Measurements from ENCODE around the gene ENOX1. TPM values are rescaled to one million over a fixed set of nuclear protein-coding genes. Genes with fewer than 3 reads are reported as not detected.

The ENOX1 gene
- total and polyA plus RNA-seq, 9 of the 15 experiments (the other 6 are each of a cell fraction or from before 2014, with no cell fraction given) = not detected

GRCh38 chr13:43408274-43408673 lies 378.5 kb downstream of the ENOX1 start:
- BruUV-seq (replicated peaks) = no TSS peak
- no peaks in the 10 kb centered on the region for H3K36me3 ChIP-seq (ENCODE audit: control insufficient read depth, insufficient read depth, low read length)
- H3K9me1 ChIP-seq (ENCODE audit: control insufficient read depth, insufficient read depth, low read length) = no peaks in the 10 kb centered on the region
- H2AFZ ChIP-seq (ENCODE audit: low read depth, low read length) = no peak overlapping the region
- H3K4me1 ChIP-seq (replicated peaks in 1 of 2; ENCODE audit: control insufficient read depth in 2 of 2, insufficient read depth in 2 of 2, low read length in 2 of 2) = no peaks in the 10 kb centered on the region
- H3K79me2 ChIP-seq (ENCODE audit: control insufficient read depth, insufficient read depth, low read length) = no peaks in the 10 kb centered on the region
- H3K9ac ChIP-seq (ENCODE audit: insufficient read depth in 1 of 2, low read depth in 2 of 2, low read length in 2 of 2) = no peak overlapping the region
- FAIRE-seq (no peak), ATAC-seq (no peak), DNase-seq (ENCODE audit: extremely low read depth in 1 of 4, low spot score in 3 of 4) (no peak)
- TF ChIP-seq U2AF2 (optimal IDR thresholded peaks at IDR 0.05; ENCODE audit: low read depth, low read length) = no peak
- TF ChIP-seq SRSF9 (IDR thresholded peaks at IDR 0.05; ENCODE audit: borderline replicate concordance, low read depth, low read length) = no peak
- no peak for TF ChIP-seq XRCC4 (IDR thresholded peaks at IDR 0.05; ENCODE audit: extremely low read depth, insufficient read depth, insufficient read length)
- no peak for TF ChIP-seq ILK (tag; IDR thresholded peaks at IDR 0.05; ENCODE audit: borderline replicate concordance, low read depth)
- no peak for TF ChIP-seq KAT7 (CRISPR knock-in tag; IDR thresholded peaks at IDR 0.05; ENCODE audit: borderline replicate concordance)
- TF ChIP-seq CHD2 (IDR thresholded peaks at IDR 0.05; ENCODE audit: low read depth, low read length) = no peak
- TF ChIP-seq GABPB2 (CRISPR knock-in tag; conservative IDR thresholded peaks at IDR 0.05) = no peak
- no peak for TF ChIP-seq MBD2 (IDR thresholded peaks at IDR 0.05; ENCODE audit: borderline replicate concordance, low read depth)
- no peak for TF ChIP-seq RAD51 (IDR thresholded peaks at IDR 0.05; ENCODE audit: borderline replicate concordance, low read depth)
- ChIA-PET POLR2A (no interaction called here), CTCF (ENCODE audit: low intra/inter-chr PET ratio) (no interaction called here)
- in situ Hi-C loops (cut with MboI) = no loop called here
- no peaks in the 10 kb centered on the region for H3K9me3 ChIP-seq (replicated peaks; ENCODE audit: control insufficient read depth, insufficient read depth, low read depth, low read length)
- WGBS (ENCODE audit: insufficient coverage, low coverage, missing lambda C conversion rate) = 0% methylated on average over 3 of the region's 3 CpGs
- H4K20me1 ChIP-seq (replicated peaks; ENCODE audit: control insufficient read depth, insufficient read depth, low read length) = no peaks in the 10 kb centered on the region
- H3K27ac ChIP-seq (ENCODE audit: extremely low read depth, low read depth, low read length) = no peak overlapping the region
- intact Hi-C loops (cut with micrococcal nuclease) = no loop called here
- H3K4me3 ChIP-seq = no peak overlapping the region
- no peak overlapping the region for H3K4me2 ChIP-seq (ENCODE audit: insufficient read depth, low read length)
- H3K27me3 ChIP-seq (ENCODE audit: control insufficient read depth in 2 of 2, insufficient read depth in 2 of 2, low read length in 2 of 2) = no peaks in the 10 kb centered on the region
